GM23338 (cell line): ENCODE measurements around the gene SEC14L1. TPM values are rescaled to one million over a fixed set of nuclear protein-coding genes. Genes with fewer than 3 reads are reported as not detected.

Experiments
- ATAC-seq: fragments of 200-7000 bp; cut with Tn5 transposase; 3 replicates; pipeline ENCODE4 v1.9.1; 2020
- DNase-seq: peaks from one replicate; pipeline ENCODE4 v3.0.0-alpha.2; 2015; ENCODE audit warnings: low spot score
- H2AFZ ChIP-seq: fragments of 200-600 bp; sonication (generic); 2 replicates; pipeline ENCODE4 v1.8.0; 2016; ENCODE audit warnings: antibody characterized with exemption, mild to moderate bottlenecking, moderate library complexity
- H3F3A ChIP-seq: fragments of 200-600 bp; sonication (generic); replicated peaks from 2 replicates; pipeline ENCODE4 v1.8.0; 2017; ENCODE audit warnings: antibody characterized with exemption, mixed run types, low read depth
- H3K27ac ChIP-seq: fragments of 200-600 bp; sonication (generic); 2 replicates; pipeline ENCODE4 v1.6.1; 2016; ENCODE audit warnings: low read depth
- H3K27me3 ChIP-seq: fragments of 200-600 bp; sonication (generic); 2 replicates; pipeline ENCODE4 v1.8.0; 2016; ENCODE audit warnings: mild to moderate bottlenecking, mixed run types, moderate library complexity; ENCODE audit not compliant: insufficient read depth
- H3K36me3 ChIP-seq: fragments of 200-600 bp; sonication (generic); 2 replicates; pipeline ENCODE4 v1.8.0; 2016; ENCODE audit warnings: mild to moderate bottlenecking; ENCODE audit not compliant: insufficient read depth
- H3K4me1 ChIP-seq: fragments of 200-600 bp; sonication (generic); 2 replicates; pipeline ENCODE4 v1.8.0; 2016; ENCODE audit warnings: mild to moderate bottlenecking, moderate library complexity; ENCODE audit not compliant: insufficient read depth
- H3K4me2 ChIP-seq: fragments of 200-600 bp; sonication (generic); 2 replicates; pipeline ENCODE4 v1.7.1; 2017; ENCODE audit warnings: mixed run types
- H3K4me3 ChIP-seq: fragments of 200-600 bp; sonication (generic); 2 replicates; pipeline ENCODE4 v1.6.1; 2016; ENCODE audit warnings: mixed run types
- H3K79me2 ChIP-seq: fragments of 200-600 bp; sonication (generic); replicated peaks from 2 replicates; pipeline ENCODE4 v1.8.0; 2017; ENCODE audit warnings: mild to moderate bottlenecking; ENCODE audit not compliant: insufficient read depth
- H3K9me2 ChIP-seq: fragments of 200-600 bp; sonication (generic); 2 replicates; pipeline ENCODE4 v1.8.0; 2017; ENCODE audit not compliant: insufficient read depth
- H4K20me1 ChIP-seq: fragments of 200-600 bp; sonication (generic); replicated peaks from 2 replicates; pipeline ENCODE4 v1.8.0; 2017; ENCODE audit warnings: mild to moderate bottlenecking; ENCODE audit not compliant: insufficient read depth
- H3K27ac Mint-ChIP-seq: 2 replicates; pipeline ENCODE4 v1.8.0; 2020; ENCODE audit warnings: inconsistent platforms, mild to moderate bottlenecking, moderate library complexity, mixed read lengths
- H3K27me3 Mint-ChIP-seq: 3 replicates; pipeline ENCODE4 v1.8.0; 2022; ENCODE audit warnings: low read depth, mild to moderate bottlenecking, moderate library complexity, mixed read lengths, inconsistent platforms; ENCODE audit not compliant: insufficient read depth, poor library complexity
- H3K36me3 Mint-ChIP-seq: 3 replicates; pipeline ENCODE4 v1.8.0; 2021; ENCODE audit warnings: low read depth, mild to moderate bottlenecking, inconsistent platforms, moderate library complexity, mixed read lengths
- H3K4me1 Mint-ChIP-seq: 3 replicates; pipeline ENCODE4 v1.8.0; 2020; ENCODE audit warnings: mild to moderate bottlenecking, inconsistent platforms, mixed read lengths
- H3K4me3 Mint-ChIP-seq: 3 replicates; pipeline ENCODE4 v1.8.0; 2021; ENCODE audit warnings: moderate library complexity, mild to moderate bottlenecking, inconsistent platforms, mixed read lengths
- H3K9me3 Mint-ChIP-seq: 3 replicates; pipeline ENCODE4 v1.8.0; 2020; ENCODE audit warnings: moderate library complexity, mild to moderate bottlenecking, inconsistent platforms, mixed read lengths
- CREB1 ChIP-seq: fragments of 250-450 bp; sonication (Bioruptor Pico); IDR thresholded peaks from 2 replicates; pipeline ENCODE4 v1.5.0; 2020; ENCODE audit warnings: low read depth, mild to moderate bottlenecking, moderate library complexity
- CTCF ChIP-seq, 2 experiments: fragments of 200-600 bp in 1 of 2; sonication (generic) in 1 of 2; conservative IDR thresholded peaks; 2 replicates each; pipeline versions ENCODE4 v1.5.1 to v1.6.1; 2016 to 2017; ENCODE audit warnings: antibody characterized with exemption in 2 of 2, low read depth in 2 of 2, mild to moderate bottlenecking in 2 of 2, moderate library complexity in 1 of 2
- ETS1 ChIP-seq: IDR thresholded peaks from 2 replicates; pipeline ENCODE4 v1.6.1; 2016; ENCODE audit warnings: antibody characterized with exemption
- EZH2 ChIP-seq: fragments of 200-600 bp; sonication (generic); IDR thresholded peaks from one replicate; pipeline ENCODE4 v1.8.0; 2017; ENCODE audit warnings: antibody characterized with exemption, mild to moderate bottlenecking, low read depth; ENCODE audit not compliant: unreplicated experiment
- EZH2phosphoT487 ChIP-seq: fragments of 200-600 bp; sonication (generic); IDR thresholded peaks from one replicate; pipeline ENCODE4 v1.8.1; 2018; ENCODE audit warnings: antibody characterized with exemption; ENCODE audit not compliant: unreplicated experiment
- JUNB ChIP-seq: IDR thresholded peaks from one replicate; pipeline ENCODE4 v1.6.1; 2016; ENCODE audit warnings: antibody characterized with exemption; ENCODE audit not compliant: unreplicated experiment
- NANOG ChIP-seq: IDR thresholded peaks from 2 replicates; pipeline ENCODE4 v1.6.1; 2016; ENCODE audit warnings: antibody characterized with exemption, borderline replicate concordance
- POLR2AphosphoS5 ChIP-seq: IDR thresholded peaks from 2 replicates; pipeline ENCODE4 v1.6.1; 2016; ENCODE audit warnings: antibody characterized with exemption, low read depth
- REST ChIP-seq: IDR thresholded peaks from one replicate; pipeline ENCODE4 v1.6.1; 2018; ENCODE audit warnings: antibody characterized with exemption; ENCODE audit not compliant: unreplicated experiment
- STAT1 ChIP-seq: IDR thresholded peaks from one replicate; pipeline ENCODE4 v1.6.1; 2016; ENCODE audit warnings: antibody characterized with exemption; ENCODE audit not compliant: unreplicated experiment
- ZNF114 ChIP-seq: fragments of 250-450 bp; sonication (Bioruptor Pico); IDR thresholded peaks from 2 replicates; pipeline ENCODE4 v1.5.0; 2020; ENCODE audit warnings: mild to moderate bottlenecking, moderate library complexity
- ZNF331 ChIP-seq: fragments of 250-450 bp; sonication (Bioruptor Pico); IDR thresholded peaks from 2 replicates; pipeline ENCODE4 v1.5.0; 2020; ENCODE audit warnings: low read depth, mild to moderate bottlenecking, moderate library complexity
- polyA plus RNA-seq: library from polyadenylated mRNA; unstranded; fragments of >200 nt; fragmentation: Nextera tagmentation; extraction: Ambion mirVana; gene quantifications from 2 replicates; pipeline ENCODE4 v1.2.1, GENCODE V29; 2016
- total RNA-seq: library from RNA; depleted of rRNA; stranded (reverse); fragments of >200 nt; shearing (Covaris generic); gene quantifications from 2 replicates; pipeline ENCODE4 v1.2.3, GENCODE V29; 2014
- TF ChIP-seq, protein P1 (sequence below): fragments of 250-450 bp; sonication (Bioruptor Pico); IDR thresholded peaks from 2 replicates; pipeline ENCODE4 v1.5.0; 2020; ENCODE audit warnings: mild to moderate bottlenecking, moderate library complexity

The SEC14L1 gene
- total and polyA plus RNA-seq, 2 experiments from 2014 or later: 26.8 to 54.8 TPM

DNA sequence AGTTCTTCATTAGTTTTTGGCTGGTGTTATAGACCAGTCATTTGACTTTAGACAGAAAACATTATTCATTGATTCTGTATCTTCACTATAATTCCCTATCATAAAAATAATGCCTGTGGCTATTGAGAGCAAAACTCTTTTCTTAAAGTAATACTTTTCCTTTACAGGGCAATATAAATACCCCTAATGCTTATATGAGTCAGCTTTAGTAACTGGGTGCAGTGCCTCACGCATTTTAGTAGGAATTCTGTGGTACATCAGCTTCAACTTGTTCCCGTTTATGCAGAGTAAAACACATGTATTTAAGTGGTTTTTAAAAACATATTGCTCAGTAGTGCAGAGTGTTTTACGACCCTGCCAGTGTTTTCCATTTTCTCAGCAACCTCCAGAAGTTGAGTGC is 68.1 kb downstream of the SEC14L1 start:
- Histone ChIP-seq H4K20me1 (no peaks in the 10 kb centered on the region), H3K79me2 (no peaks in the 10 kb centered on the region), H3K4me2 (no peak overlapping the region), H2AFZ (no peak overlapping the region), H3K36me3 (peaks cover 33% of the 10 kb centered on the region), H3F3A (no peaks in the 10 kb centered on the region), H3K27me3 (no peaks in the 10 kb centered on the region), H3K9me2 (no peaks in the 10 kb centered on the region), H3K4me3 (no peak overlapping the region), H3K27ac (no peak overlapping the region), H3K4me1 (no peaks in the 10 kb centered on the region)
- H3K4me1 Mint-ChIP-seq: peaks cover 3% of the 10 kb centered on the region; the same call in 2 of the 3 replicates
- TF ChIP-seq EZH2: no peak
- TF ChIP-seq REST: no peak
- TF ChIP-seq, protein P1, sequence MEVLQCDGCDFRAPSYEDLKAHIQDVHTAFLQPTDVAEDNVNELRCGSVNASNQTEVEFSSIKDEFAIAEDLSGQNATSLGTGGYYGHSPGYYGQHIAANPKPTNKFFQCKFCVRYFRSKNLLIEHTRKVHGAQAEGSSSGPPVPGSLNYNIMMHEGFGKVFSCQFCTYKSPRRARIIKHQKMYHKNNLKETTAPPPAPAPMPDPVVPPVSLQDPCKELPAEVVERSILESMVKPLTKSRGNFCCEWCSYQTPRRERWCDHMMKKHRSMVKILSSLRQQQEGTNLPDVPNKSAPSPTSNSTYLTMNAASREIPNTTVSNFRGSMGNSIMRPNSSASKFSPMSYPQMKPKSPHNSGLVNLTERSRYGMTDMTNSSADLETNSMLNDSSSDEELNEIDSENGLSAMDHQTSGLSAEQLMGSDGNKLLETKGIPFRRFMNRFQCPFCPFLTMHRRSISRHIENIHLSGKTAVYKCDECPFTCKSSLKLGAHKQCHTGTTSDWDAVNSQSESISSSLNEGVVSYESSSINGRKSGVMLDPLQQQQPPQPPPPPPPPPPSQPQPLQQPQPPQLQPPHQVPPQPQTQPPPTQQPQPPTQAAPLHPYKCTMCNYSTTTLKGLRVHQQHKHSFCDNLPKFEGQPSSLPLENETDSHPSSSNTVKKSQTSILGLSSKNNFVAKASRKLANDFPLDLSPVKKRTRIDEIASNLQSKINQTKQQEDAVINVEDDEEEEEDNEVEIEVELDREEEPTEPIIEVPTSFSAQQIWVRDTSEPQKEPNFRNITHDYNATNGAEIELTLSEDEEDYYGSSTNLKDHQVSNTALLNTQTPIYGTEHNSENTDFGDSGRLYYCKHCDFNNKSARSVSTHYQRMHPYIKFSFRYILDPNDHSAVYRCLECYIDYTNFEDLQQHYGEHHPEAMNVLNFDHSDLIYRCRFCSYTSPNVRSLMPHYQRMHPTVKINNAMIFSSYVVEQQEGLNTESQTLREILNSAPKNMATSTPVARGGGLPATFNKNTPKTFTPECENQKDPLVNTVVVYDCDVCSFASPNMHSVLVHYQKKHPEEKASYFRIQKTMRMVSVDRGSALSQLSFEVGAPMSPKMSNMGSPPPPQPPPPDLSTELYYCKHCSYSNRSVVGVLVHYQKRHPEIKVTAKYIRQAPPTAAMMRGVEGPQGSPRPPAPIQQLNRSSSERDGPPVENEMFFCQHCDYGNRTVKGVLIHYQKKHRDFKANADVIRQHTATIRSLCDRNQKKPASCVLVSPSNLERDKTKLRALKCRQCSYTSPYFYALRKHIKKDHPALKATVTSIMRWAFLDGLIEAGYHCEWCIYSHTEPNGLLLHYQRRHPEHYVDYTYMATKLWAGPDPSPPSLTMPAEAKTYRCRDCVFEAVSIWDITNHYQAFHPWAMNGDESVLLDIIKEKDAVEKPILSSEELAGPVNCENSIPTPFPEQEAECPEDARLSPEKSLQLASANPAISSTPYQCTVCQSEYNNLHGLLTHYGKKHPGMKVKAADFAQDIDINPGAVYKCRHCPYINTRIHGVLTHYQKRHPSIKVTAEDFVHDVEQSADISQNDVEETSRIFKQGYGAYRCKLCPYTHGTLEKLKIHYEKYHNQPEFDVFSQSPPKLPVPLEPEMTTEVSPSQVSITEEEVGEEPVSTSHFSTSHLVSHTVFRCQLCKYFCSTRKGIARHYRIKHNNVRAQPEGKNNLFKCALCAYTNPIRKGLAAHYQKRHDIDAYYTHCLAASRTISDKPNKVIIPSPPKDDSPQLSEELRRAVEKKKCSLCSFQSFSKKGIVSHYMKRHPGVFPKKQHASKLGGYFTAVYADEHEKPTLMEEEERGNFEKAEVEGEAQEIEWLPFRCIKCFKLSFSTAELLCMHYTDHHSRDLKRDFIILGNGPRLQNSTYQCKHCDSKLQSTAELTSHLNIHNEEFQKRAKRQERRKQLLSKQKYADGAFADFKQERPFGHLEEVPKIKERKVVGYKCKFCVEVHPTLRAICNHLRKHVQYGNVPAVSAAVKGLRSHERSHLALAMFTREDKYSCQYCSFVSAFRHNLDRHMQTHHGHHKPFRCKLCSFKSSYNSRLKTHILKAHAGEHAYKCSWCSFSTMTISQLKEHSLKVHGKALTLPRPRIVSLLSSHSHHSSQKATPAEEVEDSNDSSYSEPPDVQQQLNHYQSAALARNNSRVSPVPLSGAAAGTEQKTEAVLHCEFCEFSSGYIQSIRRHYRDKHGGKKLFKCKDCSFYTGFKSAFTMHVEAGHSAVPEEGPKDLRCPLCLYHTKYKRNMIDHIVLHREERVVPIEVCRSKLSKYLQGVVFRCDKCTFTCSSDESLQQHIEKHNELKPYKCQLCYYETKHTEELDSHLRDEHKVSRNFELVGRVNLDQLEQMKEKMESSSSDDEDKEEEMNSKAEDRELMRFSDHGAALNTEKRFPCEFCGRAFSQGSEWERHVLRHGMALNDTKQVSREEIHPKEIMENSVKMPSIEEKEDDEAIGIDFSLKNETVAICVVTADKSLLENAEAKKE (CRISPR knock-in tag): no peak
- TF ChIP-seq JUNB: no peak
- no peak for TF ChIP-seq ETS1
- no peak for TF ChIP-seq POLR2AphosphoS5
- TF ChIP-seq ZNF331: no peak
- TF ChIP-seq CTCF (conservative IDR thresholded peaks at IDR 0.05; ENCODE audit: low read depth in 2 of 2): no peak
- no peak for TF ChIP-seq CREB1
- no peak for TF ChIP-seq EZH2phosphoT487
- no peak for TF ChIP-seq NANOG
- no peak for TF ChIP-seq ZNF114
- no peak for TF ChIP-seq STAT1
- H3K27me3 Mint-ChIP-seq: peaks cover 7% of the 10 kb centered on the region
- H3K36me3 Mint-ChIP-seq: peaks cover 47% of the 10 kb centered on the region
- no peaks in the 10 kb centered on the region for H3K9me3 Mint-ChIP-seq
- DNase-seq (no peak), ATAC-seq (no peak)
- H3K4me3 Mint-ChIP-seq: no peak overlapping the region
- no peak overlapping the region for H3K27ac Mint-ChIP-seq
